Endothelial cell of umbilical vein (primary cell): ENCODE data around the gene EIF4A2. TPM values are rescaled to one million over a fixed set of nuclear protein-coding genes. Genes with fewer than 3 reads are reported as not detected.
A peak's percentile ranks its signal among the peaks of the same experiment; 100 is the strongest.

Experiments
- BruUV-seq: library from RNA; stranded (reverse); fragments of 400-500 nt; replicated peaks from 2 replicates; lab custom pipeline; 2021; lab: Mats Ljungman, UMichigan
- CTCF ChIA-PET: fragments of 300-600, 350-600 bp; sonication (Branson Sonifier 250); formaldehyde crosslinking; loops from one replicate; lab custom pipeline; 2021; ENCODE audit warnings: antibody characterized with exemption, inconsistent platforms; lab: Charles Lee
- POLR2A ChIA-PET: fragments of 300-600, 350-600 bp; sonication (Branson Sonifier 250); formaldehyde crosslinking; loops from one replicate; lab custom pipeline; 2021; ENCODE audit warnings: antibody characterized with exemption, inconsistent platforms; lab: Charles Lee
- DNase-seq: peaks from one replicate; pipeline ENCODE4 v3.0.0-alpha.2; 2011; ENCODE audit warnings: low read depth, low spot score
- FAIRE-seq: peaks from 2 replicates; lab custom pipeline; 2011; peaks lifted over from hg19 to GRCh38; lab: Jason Lieb, UNC
- H2AFZ ChIP-seq: 2 replicates; pipeline ENCODE4 v1.6.0; 2012; ENCODE audit warnings: low read depth, low read length, control low read depth, inconsistent platforms
- H3K27ac ChIP-seq: 2 replicates; pipeline ENCODE4 v1.5.1; 2011; ENCODE audit warnings: low read depth, mild to moderate bottlenecking, control low read depth, low read length, moderate library complexity; ENCODE audit not compliant: insufficient read depth
- H3K27me3 ChIP-seq, 2 experiments: 2 replicates each; pipeline versions ENCODE4 v1.6.0 to v1.6.1; 2011; ENCODE audit warnings: low read length in 2 of 2, mixed read lengths in 1 of 2; ENCODE audit not compliant: control insufficient read depth in 2 of 2, insufficient read depth in 2 of 2
- H3K36me3 ChIP-seq, 2 experiments: 2 replicates in 1 of 2; 3 replicates in 1 of 2; pipeline ENCODE4 v1.5.1; 2011; ENCODE audit warnings: low read length in 2 of 2, mild to moderate bottlenecking in 1 of 2, moderate library complexity in 1 of 2; ENCODE audit not compliant: control insufficient read depth in 2 of 2, insufficient read depth in 2 of 2; ENCODE audit errors: extremely low read depth in 1 of 2
- H3K4me1 ChIP-seq: 3 replicates; pipeline ENCODE4 v1.5.1; 2011; ENCODE audit warnings: mild to moderate bottlenecking, low read length; ENCODE audit not compliant: control insufficient read depth, insufficient read depth; ENCODE audit errors: extremely low read depth
- H3K4me2 ChIP-seq: 2 replicates; pipeline ENCODE4 v1.6.1; 2011; ENCODE audit warnings: low read length, control low read depth, mixed read lengths; ENCODE audit not compliant: insufficient read depth
- H3K4me3 ChIP-seq, 3 experiments: fragments of 200-600 bp in 1 of 3; sonication (generic), shearing (Covaris generic) in 1 of 3; replicated peaks in 1 of 3; 2 replicates each; pipeline ENCODE4 v1.5.1; 2011 to 2016; ENCODE audit warnings: control low read depth in 3 of 3, low read length in 3 of 3, mild to moderate bottlenecking in 2 of 3, inconsistent platforms in 1 of 3, low read depth in 1 of 3, moderate library complexity in 1 of 3; ENCODE audit not compliant: insufficient read depth in 1 of 3
- H3K79me2 ChIP-seq: 2 replicates; pipeline ENCODE4 v1.6.0; 2012; ENCODE audit warnings: low read length, inconsistent platforms; ENCODE audit not compliant: control insufficient read depth, insufficient read depth
- H3K9ac ChIP-seq: replicated peaks from 2 replicates; pipeline ENCODE3; 2011; ENCODE audit warnings: low read length, control low read depth; ENCODE audit not compliant: insufficient read depth; ENCODE audit errors: extremely low read depth
- H3K9me1 ChIP-seq: replicated peaks from 3 replicates; pipeline ENCODE4 v1.6.0; 2011; ENCODE audit warnings: mild to moderate bottlenecking, low read length; ENCODE audit not compliant: control insufficient read depth, insufficient read depth; ENCODE audit errors: extremely low read depth
- H3K9me3 ChIP-seq: replicated peaks from 2 replicates; pipeline ENCODE4 v1.5.1; 2012; ENCODE audit warnings: low read length, inconsistent platforms; ENCODE audit not compliant: control insufficient read depth, insufficient read depth
- H4K20me1 ChIP-seq: replicated peaks from 2 replicates; pipeline ENCODE3; 2011; ENCODE audit warnings: mild to moderate bottlenecking, low read length; ENCODE audit not compliant: control insufficient read depth, insufficient read depth; ENCODE audit errors: extremely low read depth
- CTCF ChIP-seq, 2 donors: IDR thresholded peaks; 1 replicate in 1 of 2; 2 replicates in 1 of 2; pipeline ENCODE4 v1.5.1; 2011; ENCODE audit warnings: low read length in 2 of 2, mild to moderate bottlenecking in 2 of 2, moderate library complexity in 2 of 2, control low read depth in 1 of 2, inconsistent platforms in 1 of 2, low read depth in 1 of 2; ENCODE audit not compliant: insufficient read depth in 1 of 2; ENCODE audit errors: extremely low read depth in 1 of 2
- EZH2 ChIP-seq: IDR thresholded peaks from 2 replicates; pipeline ENCODE4 v1.6.1; 2012; ENCODE audit warnings: borderline replicate concordance, low read depth, mild to moderate bottlenecking, moderate library complexity, low read length, inconsistent platforms; ENCODE audit not compliant: severe bottlenecking
- FOS ChIP-seq: IDR thresholded peaks from 2 replicates; pipeline ENCODE4 v1.6.1; 2011; ENCODE audit warnings: mild to moderate bottlenecking, low read length, moderate library complexity, borderline replicate concordance; ENCODE audit not compliant: insufficient read depth
- GATA2 ChIP-seq: IDR thresholded peaks from 2 replicates; pipeline ENCODE4 v1.7.0; 2011; ENCODE audit warnings: low read depth, mild to moderate bottlenecking, moderate library complexity, mixed read lengths, low read length; ENCODE audit not compliant: insufficient read length, insufficient read depth
- JUN ChIP-seq: IDR thresholded peaks from 2 replicates; pipeline ENCODE4 v1.6.1; 2011; ENCODE audit warnings: borderline replicate concordance, low read depth; ENCODE audit not compliant: insufficient read length, insufficient read depth
- MAX ChIP-seq: IDR thresholded peaks from 2 replicates; pipeline ENCODE4 v1.6.1; 2011; ENCODE audit not compliant: insufficient read depth, insufficient read length
- MYC ChIP-seq: IDR thresholded peaks from one replicate; pipeline ENCODE4 v1.6.1; 2011; ENCODE audit warnings: mild to moderate bottlenecking, low read depth, low read length
- POLR2A ChIP-seq: IDR thresholded peaks from 2 replicates; pipeline ENCODE4 v1.6.1; 2012; ENCODE audit warnings: low read depth, mild to moderate bottlenecking, control low read depth, low read length
- POLR2AphosphoS5 ChIP-seq: IDR thresholded peaks from 2 replicates; pipeline ENCODE4 v1.6.1; 2012; ENCODE audit warnings: low read depth, mild to moderate bottlenecking, control low read depth, low read length, moderate library complexity; ENCODE audit not compliant: insufficient read depth
- dilution Hi-C: fragments of 300-500 bp; cut with MboI; formaldehyde crosslinking; loops from one replicate; pipeline ENCODE4 v1.15.0; 2019; ENCODE audit warnings: low sequenced_read_pairs; ENCODE audit not compliant: extremely low pct_ligation_motif_present
- intact Hi-C: fragments of 100-400 bp; cut with micrococcal nuclease; formaldehyde crosslinking; loops from one replicate; pipeline ENCODE4 v1.10.0; 2022
- polyA plus RNA-seq, 4 experiments: library from polyadenylated mRNA; depleted of rRNA in 3 of 4; stranded (reverse) in 3 of 4; unstranded in 1 of 4; fragments of >200 nt; gene quantifications; 2 replicates each; pipeline versions ENCODE4 v1.2.1 to v1.2.3, GENCODE V29; 2011 to 2012; ENCODE audit warnings: missing spikeins in 1 of 4
- total RNA-seq: library from RNA; stranded (reverse); gene quantifications from 2 replicates; pipeline ENCODE4 v1.2.3, GENCODE V29; 2021

Gene EIF4A2
- total and polyA plus RNA-seq, 2 donors (not counting 3 experiments of a cell fraction or from before 2014, with no cell fraction given): 282 to 401 TPM

- Histone ChIP-seq H3K27me3 (no peaks in the 10 kb centered on the region), H3K4me1 (peaks cover 26% of the 10 kb centered on the region), H3K9me1 (no peaks in the 10 kb centered on the region), H3K79me2 (peaks cover 51% of the 10 kb centered on the region), H3K4me3 (peak overlapping the region; percentile 38 to 85 (median 72)), H2AFZ (no peak overlapping the region), H3K9ac (peak overlapping the region; percentile 99), H3K9me3 (no peaks in the 10 kb centered on the region), H3K27ac (no peak overlapping the region), H3K4me2 (peak overlapping the region; percentile 93), H4K20me1 (peaks cover 15% of the 10 kb centered on the region), H3K36me3 (peaks cover 38 to 44% of the 10 kb centered on the region in 2 experiments)
- dilution Hi-C loops: no loop called here
- intact Hi-C loops: loop anchor here (10.0 kb wide), 1 partner anchor 801 kb away; no protein-coding TSS in a partner anchor
- TF ChIP-seq MAX (no peak), POLR2AphosphoS5 (no peak), JUN (no peak), CTCF (IDR thresholded peaks at IDR 0.05; ENCODE audit: extremely low read depth in 1 of 2, insufficient read depth in 1 of 2, low read depth in 1 of 2, low read length in 2 of 2) (no peak), EZH2 (no peak), GATA2 (no peak), POLR2A (no peak), MYC (no peak), FOS (no peak)
- CTCF ChIA-PET: interaction anchor here (3.1 kb wide), 1 partner anchor 169 kb away, joined by 10 read pairs; no protein-coding TSS in a partner anchor
- no peak for FAIRE-seq
- DNase-seq: no peak
- POLR2A ChIA-PET: no interaction called here
- no TSS peak for BruUV-seq
Observed at GRCh38 chr3:186785495-186786018, 2.2 kb downstream of the EIF4A2 start.
